ENCODE data around the gene IDH3G. TPM values are rescaled to one million over a fixed set of nuclear protein-coding genes. Genes with fewer than 3 reads are reported as not detected.

IDH3G gene
- total RNA-seq, 1 experiment from 2014 or later = 43.2 TPM

DNA sequence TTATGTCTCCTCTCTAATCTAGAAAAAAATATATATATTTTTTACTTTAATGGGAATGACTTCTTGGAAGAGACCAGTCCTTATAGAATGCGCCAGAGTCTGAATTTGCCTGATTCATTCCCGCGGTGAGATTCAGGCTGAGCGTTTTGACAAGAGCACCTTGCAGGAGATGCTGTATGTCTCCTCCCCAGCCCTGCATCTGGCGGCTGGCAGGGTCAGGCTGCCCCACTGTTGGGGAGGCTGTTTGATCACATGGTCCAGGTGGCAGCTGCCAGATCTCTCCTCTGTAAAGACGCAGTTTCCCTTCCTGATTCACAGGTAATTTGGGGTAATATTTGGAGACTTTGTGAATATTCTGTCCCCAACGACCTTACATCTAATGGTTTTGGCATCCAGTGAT, 26.4 kb upstream of the IDH3G start:
- no peak overlapping the region for H3K27ac ChIP-seq (ENCODE audit: insufficient read length, low read depth, low read length)
- Mint-ChIP-seq H3K27ac (no peak overlapping the region), H3K27me3 (ENCODE audit: low read depth) (no peaks in the 10 kb centered on the region), H3K4me1 (peaks cover 29 to 32% of the 10 kb centered on the region in 2 experiments), H3K4me3 (0 out of 5 replicates have a peak overlapping the region, but pooled peaks of 1 of the 2 experiments have one; percentile 12), H3K36me3 (ENCODE audit: insufficient read depth in 1 of 3, low read depth in 3 of 3) (peaks cover 4 to 21% (median 17%) of the 10 kb centered on the region in 3 experiments; a peak in 6 of 7 replicates), H3K9me3 (peaks cover 68 to 72% of the 10 kb centered on the region in 2 experiments)
- H3K9me3 ChIP-seq (ENCODE audit: control insufficient read depth, low read depth, low read length) = peaks cover 11% of the 10 kb centered on the region
- H3K79me1 ChIP-seq (ENCODE audit: insufficient read depth, low read depth, low read length, poor library complexity, severe bottlenecking) = no peaks in the 10 kb centered on the region
- no peak overlapping the region for H4K91ac ChIP-seq (ENCODE audit: insufficient read length, low read depth, low read length)
- no peaks in the 10 kb centered on the region for H4K20me1 ChIP-seq (ENCODE audit: control insufficient read depth, insufficient read depth, insufficient read length)
- no peak overlapping the region for H3T11ph ChIP-seq (ENCODE audit: low read length)
- H2BK15ac ChIP-seq (ENCODE audit: low read depth, low read length) = no peak overlapping the region
- DNase-seq = no peak
- no peak overlapping the region for H4K5ac ChIP-seq (ENCODE audit: insufficient read length, low read depth, low read length)
- WGBS (ENCODE audit: extremely low coverage, insufficient read length, low lambda C conversion rate) = no CpG with 5 or more reads among the region's 7 CpGs
- no peak overlapping the region for H3K56ac ChIP-seq (ENCODE audit: insufficient read length, low read depth, low read length)
- no peak overlapping the region for H3K4ac ChIP-seq (ENCODE audit: low read depth, low read length)
- peaks cover 43% of the 10 kb centered on the region; the same call in 1 of the 2 replicates for H3K79me2 ChIP-seq (ENCODE audit: insufficient read depth, low read length)
- no peak overlapping the region for H4K8ac ChIP-seq (replicated peaks; ENCODE audit: insufficient read length, low read depth, low read length)
- H3K4me2 ChIP-seq (ENCODE audit: insufficient read depth, insufficient read length, low read length) = no peak overlapping the region
- TF ChIP-seq, protein P1, sequence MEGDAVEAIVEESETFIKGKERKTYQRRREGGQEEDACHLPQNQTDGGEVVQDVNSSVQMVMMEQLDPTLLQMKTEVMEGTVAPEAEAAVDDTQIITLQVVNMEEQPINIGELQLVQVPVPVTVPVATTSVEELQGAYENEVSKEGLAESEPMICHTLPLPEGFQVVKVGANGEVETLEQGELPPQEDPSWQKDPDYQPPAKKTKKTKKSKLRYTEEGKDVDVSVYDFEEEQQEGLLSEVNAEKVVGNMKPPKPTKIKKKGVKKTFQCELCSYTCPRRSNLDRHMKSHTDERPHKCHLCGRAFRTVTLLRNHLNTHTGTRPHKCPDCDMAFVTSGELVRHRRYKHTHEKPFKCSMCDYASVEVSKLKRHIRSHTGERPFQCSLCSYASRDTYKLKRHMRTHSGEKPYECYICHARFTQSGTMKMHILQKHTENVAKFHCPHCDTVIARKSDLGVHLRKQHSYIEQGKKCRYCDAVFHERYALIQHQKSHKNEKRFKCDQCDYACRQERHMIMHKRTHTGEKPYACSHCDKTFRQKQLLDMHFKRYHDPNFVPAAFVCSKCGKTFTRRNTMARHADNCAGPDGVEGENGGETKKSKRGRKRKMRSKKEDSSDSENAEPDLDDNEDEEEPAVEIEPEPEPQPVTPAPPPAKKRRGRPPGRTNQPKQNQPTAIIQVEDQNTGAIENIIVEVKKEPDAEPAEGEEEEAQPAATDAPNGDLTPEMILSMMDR (conservative IDR thresholded peaks at IDR 0.05) = no peak
- H3K23ac ChIP-seq (ENCODE audit: insufficient read length, low read depth, low read length) = no peak overlapping the region
- no peak overlapping the region for H3K14ac ChIP-seq (ENCODE audit: insufficient read depth, low read length)
- H3K9ac ChIP-seq (ENCODE audit: extremely low read depth, insufficient read length, low read length) = no peak overlapping the region
- no peak overlapping the region for H3K18ac ChIP-seq (ENCODE audit: insufficient read length, low read depth, low read length)
- H3K4me1 ChIP-seq (ENCODE audit: insufficient read depth, low read length) = peaks cover 2% of the 10 kb centered on the region; the same call in 1 of the 2 replicates
- H3K23me2 ChIP-seq (ENCODE audit: insufficient read length, low read depth, low read length, poor library complexity, severe bottlenecking) = no peaks in the 10 kb centered on the region
- H2BK12ac ChIP-seq (ENCODE audit: insufficient read length, low read depth, low read length) = no peak overlapping the region
- no peak overlapping the region for H2AFZ ChIP-seq (ENCODE audit: low read length)
- H3K27me3 ChIP-seq (ENCODE audit: insufficient read depth, low read length) = no peaks in the 10 kb centered on the region
- H2BK20ac ChIP-seq (ENCODE audit: low read depth, low read length, poor library complexity, severe bottlenecking) = no peak overlapping the region
- H2BK120ac ChIP-seq (ENCODE audit: low read depth, low read length, poor library complexity, severe bottlenecking) = no peak overlapping the region
- H2AK5ac ChIP-seq (ENCODE audit: insufficient read length, low read length) = no peak overlapping the region
- H2BK5ac ChIP-seq (ENCODE audit: insufficient read length, low read length) = no peak overlapping the region

All from H9 (cell line).